PC-3 (cell line): Measurements from ENCODE around the gene PCBP2.

Experiments
- EZH2 ChIP-seq: fragments of 300-600 bp; sonication (generic); IDR thresholded peaks from one replicate; pipeline ENCODE4 v1.6.1; 2017; ENCODE audit warnings: antibody characterized with exemption, mild to moderate bottlenecking, low read length; ENCODE audit not compliant: unreplicated experiment
- TF ChIP-seq, protein P1 (sequence below): fragments of 300-600 bp; sonication (generic); conservative IDR thresholded peaks from 2 replicates; pipeline ENCODE4 v1.5.1; 2017; ENCODE audit warnings: antibody characterized with exemption, low read depth, mild to moderate bottlenecking, low read length

DNA sequence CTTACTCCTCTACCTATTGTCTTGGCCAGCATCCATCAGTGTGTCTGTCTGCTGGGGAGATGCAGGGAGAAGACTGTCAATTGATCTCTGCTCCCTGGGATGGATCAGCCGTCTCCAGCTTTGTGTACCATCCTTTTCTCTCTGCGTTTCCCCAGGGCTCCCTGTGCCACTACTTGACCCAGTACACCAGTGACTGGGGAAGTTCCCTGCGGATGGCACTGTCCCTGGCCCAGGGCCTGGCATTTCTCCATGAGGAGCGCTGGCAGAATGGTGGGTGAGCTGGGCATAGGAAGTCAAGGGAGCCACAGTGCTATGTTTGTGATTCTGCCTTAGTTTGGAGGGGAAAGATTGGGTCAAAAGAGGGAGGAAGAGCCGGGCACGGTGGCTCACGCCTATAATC lies 23.2 kb upstream of the PCBP2 start:
- TF ChIP-seq, protein P1, sequence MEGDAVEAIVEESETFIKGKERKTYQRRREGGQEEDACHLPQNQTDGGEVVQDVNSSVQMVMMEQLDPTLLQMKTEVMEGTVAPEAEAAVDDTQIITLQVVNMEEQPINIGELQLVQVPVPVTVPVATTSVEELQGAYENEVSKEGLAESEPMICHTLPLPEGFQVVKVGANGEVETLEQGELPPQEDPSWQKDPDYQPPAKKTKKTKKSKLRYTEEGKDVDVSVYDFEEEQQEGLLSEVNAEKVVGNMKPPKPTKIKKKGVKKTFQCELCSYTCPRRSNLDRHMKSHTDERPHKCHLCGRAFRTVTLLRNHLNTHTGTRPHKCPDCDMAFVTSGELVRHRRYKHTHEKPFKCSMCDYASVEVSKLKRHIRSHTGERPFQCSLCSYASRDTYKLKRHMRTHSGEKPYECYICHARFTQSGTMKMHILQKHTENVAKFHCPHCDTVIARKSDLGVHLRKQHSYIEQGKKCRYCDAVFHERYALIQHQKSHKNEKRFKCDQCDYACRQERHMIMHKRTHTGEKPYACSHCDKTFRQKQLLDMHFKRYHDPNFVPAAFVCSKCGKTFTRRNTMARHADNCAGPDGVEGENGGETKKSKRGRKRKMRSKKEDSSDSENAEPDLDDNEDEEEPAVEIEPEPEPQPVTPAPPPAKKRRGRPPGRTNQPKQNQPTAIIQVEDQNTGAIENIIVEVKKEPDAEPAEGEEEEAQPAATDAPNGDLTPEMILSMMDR = no peak
- TF ChIP-seq EZH2 = no peak
